Embryonic facial prominence (tissue), 1 donor: ENCODE data around the gene SASH3.
A peak's percentile ranks its signal among the peaks of the same experiment; 100 is the strongest.

ENCODE experiments used
- DNase-seq: peaks from one replicate; pipeline ENCODE4 v3.0.0-alpha.2; 2016; ENCODE audit errors: extremely low spot score

Gene SASH3

DNA sequence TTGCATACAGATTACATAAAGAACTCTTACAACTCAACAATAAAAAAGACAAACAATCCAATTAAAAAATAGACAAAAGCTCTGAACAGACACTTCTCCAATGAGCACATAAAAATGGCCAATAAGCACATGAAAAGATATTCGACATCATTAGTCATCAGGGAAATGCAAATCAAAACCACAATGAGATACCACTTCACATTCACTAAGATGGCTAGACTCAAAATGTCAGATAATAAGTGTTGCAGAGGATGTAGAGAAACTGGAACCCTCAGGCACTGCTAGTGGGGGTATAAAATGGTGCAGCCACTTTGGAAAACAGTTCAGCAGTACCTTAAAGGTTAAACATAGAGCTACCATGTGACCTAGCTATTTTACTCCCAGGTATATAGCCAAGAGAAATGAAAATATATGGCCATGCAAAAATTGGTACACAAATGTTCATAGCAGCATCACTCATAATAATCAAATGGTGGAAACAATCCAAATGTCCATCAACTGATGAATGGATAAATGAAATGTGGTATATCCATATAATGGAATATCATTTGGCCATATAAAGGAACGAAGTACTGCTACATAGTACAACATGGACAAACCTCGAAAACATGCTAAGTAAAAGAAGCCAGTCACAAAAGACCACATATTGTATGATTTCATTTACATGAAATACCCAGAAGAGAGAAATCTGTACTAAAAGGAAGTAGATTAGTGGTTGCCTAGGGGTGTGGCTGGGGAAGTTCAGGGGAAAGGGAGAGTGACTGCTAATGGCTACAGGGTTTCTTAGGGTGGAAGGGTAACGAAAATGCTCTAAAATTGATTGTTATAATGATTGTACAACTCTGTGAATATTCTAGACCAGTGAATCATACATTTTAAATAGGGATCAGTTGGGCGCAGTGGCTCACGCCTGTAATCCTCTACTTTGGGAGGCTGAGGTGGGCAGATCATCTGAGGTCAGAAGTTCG lies 29.4 kb downstream of the SASH3 start:
- DNase-seq = no peak

DNA sequence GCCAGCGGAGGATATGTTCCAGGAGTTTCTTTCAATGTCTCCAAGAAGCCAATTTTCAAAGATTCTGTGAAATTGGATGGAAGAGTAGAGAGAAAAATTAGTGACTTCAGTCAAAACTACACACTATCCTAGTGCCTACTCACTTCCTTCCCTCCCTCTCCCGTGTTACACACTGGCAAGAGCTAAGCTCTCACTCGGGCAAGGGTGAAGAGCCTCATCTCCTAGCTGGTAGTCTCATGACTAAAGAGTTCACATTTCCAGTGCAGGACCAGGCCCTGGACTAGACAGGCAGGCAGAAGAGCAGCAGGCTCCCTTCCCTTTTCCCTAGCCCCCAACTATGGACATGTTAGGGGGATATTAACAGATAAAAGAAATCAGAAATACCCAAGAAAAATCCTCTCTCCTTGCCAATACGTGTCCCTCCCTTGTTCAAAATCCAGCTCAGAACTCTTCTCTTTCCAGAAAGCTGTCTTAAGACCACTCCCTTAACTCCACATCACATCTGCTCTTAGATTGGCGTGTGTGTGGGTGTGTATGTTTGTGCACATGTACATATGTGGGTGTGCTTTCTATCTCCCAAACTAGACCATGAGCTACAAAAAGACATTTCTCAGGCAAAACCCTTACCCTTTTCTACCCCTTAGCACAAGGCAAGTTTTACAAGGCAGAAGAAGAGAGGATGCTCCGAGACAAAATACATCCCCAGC lies 34.1 kb downstream of the SASH3 start:
- no peak for DNase-seq

DNA sequence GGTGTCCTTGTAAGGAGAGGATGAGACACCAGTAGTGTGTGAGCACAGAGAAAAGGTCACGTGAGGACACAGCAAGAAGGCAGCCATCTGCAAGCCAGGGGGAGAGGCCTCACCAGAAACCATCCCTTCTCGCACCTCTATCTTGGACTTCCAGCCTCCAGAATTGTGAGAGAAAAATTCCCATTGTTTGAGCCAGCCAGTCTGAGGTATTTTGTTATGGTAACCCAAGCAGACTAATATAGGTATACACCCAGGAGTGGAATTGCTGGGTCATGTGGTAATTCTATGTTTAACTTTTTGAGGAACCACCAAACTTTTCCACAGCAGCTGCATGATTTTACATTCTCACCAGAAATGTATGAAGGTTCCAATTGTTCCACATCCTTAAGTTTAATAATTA lies 38.4 kb downstream of the SASH3 start:
- DNase-seq = no peak

DNA sequence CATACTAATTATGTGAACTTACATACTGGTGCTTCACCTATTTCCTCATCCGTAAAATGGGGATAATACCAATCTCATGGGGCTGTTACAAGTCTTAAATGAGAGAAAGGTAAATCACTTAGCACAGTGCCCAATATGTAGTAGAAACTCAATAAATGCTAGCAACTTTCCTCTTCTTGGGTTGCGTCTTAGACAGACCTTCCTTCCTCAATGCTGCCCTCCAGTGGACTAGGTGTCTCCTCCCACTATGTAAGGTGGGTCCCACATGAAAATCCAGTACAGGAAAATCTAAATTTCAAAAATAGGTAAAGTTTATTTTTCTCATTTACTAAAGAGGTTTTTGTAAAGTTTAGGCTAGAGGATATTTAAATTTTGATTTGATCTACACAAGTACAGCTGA lies 43.4 kb downstream of the SASH3 start:
- DNase-seq = no peak

DNA sequence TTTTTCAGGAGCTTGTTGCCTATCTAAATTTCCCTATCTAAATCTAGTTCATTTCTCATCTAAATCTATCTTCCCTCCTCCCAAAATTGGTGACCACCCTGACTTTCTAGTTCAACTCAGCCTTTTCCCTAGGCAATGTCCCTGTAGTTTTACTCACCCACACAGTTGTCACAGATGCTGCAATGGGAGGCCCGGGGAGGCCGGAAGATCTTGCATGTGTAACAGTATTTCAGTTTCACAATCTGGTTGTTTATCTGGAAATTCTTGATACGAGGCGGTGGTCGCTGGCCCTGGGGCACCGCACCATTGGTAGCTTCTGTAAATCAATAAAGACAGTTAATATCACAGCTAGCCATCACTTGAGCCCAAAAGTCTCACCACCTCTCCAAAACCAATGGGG lies 43.8 kb downstream of the SASH3 start:
- no peak for DNase-seq

DNA sequence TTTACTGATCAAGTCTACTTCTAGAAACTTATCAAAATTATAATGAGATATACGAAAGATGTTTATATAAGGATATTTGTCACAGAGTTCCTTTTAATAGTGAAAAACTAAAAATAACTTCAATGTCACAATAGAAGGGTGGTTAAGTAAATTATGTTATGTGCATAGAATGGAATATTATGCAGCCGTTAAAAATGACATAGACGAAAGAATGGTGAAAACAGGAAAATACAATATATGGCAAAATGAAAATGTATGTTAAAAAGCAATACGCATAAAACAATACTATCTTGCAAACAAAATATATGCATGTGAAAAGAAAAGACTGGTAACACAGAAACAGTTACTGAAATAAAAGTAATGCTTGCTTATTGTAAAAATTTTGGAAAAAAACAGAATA lies 44.9 kb downstream of the SASH3 start:
- no peak for DNase-seq

DNA sequence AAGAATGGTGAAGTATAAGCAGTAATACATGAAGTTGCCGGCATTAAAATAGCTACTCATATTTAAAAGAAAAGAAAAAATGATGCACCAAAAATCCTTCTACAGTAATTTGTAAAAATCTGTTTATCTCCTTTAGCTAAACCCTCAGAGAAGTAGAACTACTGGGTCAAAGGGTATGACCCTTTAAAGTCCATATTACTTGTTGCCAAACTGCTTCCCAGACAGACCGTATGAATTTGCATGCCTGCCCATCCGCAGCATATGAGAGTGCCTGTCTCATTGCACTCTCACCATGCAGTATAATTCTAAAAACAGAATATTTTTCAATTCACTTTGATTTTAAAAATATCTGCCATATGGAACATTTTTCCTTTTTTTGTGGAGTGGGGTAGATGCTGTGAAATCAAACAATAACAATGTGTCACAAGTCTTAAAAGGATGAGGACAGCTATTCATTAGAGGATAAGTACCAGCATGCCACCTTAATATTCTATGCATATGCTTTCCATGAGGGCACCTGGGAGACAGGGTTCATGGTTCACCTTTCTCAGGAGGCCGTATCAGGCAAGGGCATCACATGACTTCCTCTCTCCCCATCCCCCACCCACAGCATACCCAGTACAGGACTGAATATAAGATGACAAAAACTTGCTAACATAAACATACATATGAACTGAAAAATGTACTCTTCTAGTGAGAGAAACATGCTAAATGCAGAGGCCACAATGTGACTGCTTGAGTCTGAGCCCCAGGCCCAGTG lies 46.2 kb downstream of the SASH3 start:
- no peak for DNase-seq

DNA sequence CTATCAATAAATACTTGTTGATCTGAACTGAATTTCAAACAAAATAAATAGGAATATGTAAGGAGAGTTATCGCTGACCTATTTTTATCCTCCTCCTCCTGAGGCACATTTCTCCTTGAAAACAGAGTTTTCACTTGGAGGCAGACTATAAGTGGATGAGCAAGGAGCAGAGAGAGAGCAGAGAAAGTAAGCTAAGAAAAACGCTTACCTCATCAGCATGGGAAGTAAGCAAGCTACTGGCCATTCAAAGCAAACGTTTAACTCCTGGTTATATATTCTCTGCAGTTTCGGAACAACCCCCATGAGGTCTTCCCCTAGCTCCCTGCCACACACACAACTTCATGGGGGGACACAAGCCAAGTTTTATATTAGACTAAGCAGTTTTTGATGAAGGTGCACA lies 50.7 kb downstream of the SASH3 start:
- DNase-seq = no peak

DNA sequence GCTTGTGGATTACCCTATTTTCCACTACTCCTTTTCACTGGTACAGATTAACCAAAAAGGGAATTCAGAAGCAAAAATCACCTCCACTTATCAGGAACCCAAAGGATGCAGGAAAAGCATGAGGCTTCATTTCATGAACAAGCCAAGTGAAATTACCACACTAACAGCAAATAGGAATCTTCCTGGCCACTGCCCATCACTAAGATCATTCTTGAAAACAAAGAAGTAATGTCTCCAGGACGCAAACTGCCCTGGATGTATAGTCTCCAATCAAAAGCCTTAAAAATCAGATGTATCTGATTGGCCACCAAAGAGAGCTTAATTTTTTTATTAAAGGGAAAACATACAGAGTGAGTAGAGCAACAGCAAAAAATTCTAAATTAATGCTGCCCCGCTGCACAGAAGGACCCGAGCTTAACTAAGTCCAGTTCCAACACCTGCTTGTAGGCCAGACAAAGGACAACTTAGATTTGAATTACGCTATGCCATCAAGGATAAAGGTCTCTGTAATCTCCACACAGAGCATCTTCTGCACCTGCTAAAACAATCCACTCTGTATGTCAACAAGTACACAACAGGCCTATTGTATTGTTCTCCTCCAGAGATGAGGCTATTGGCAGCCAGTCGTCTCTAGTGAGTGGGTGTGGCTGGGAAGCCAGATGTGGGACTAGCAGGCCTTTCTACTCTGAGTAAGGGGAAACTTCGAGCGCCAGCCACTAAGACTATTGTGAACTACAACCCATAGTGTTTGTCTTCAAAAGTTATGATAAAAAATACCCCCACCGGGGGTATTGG lies 51.5 kb downstream of the SASH3 start:
- DNase-seq = no peak

DNA sequence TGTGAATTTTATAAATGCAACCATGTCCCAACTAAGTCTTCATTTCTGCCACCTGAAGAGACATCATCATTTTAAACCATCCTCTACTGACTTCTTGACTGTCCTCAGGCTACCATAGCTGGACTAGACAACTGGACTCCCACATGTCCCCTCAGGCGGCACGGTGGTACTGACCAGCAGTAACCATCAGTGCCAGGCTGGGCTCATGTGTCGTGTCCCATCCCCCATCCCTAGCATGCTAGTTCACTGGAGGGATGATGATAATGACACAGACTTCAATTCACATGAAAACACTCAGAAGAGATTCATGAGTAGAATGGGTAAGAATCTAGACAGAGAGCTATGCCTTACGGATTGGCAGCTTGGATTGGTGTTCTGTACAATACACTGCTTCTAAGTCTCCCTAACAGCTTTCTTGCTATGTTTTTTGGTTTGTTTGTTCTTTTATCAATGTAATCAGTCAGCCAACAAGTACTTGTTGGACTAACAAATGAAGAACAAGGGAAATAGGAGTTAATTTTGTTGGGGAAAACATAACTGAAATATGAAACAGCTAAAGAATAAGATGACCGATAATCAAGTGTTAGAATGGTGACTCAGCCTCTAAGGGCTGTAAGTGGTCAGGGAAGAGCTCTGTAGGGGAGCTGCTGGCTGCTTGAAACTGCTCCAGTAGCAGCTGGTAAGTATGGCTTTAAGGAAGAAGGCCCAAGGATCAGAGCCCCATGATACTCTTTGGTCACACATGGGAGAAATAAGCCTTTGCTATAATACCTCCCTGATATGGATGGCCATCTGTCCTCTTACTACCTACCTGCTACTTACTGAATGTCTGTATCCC lies 53.6 kb downstream of the SASH3 start:
- DNase-seq = no peak

DNA sequence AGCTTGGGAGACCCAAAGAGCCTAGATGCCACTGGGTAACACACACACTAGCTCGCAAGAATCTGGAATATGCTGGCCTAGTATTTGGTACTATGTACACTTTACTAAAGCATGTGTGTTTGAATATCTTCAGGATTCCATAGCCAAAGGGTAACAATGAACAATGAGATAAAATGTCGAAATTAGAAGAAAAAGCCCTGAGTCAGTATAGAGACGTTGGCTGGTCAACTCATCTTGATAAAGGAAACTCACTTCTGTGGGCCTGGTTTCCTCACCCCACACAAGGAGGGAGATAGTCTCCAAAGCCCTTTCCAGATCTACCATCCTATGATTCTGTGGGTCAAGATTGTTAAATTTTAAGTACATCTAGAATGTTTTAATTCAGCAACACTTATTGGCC lies 57.1 kb downstream of the SASH3 start:
- no peak for DNase-seq

DNA sequence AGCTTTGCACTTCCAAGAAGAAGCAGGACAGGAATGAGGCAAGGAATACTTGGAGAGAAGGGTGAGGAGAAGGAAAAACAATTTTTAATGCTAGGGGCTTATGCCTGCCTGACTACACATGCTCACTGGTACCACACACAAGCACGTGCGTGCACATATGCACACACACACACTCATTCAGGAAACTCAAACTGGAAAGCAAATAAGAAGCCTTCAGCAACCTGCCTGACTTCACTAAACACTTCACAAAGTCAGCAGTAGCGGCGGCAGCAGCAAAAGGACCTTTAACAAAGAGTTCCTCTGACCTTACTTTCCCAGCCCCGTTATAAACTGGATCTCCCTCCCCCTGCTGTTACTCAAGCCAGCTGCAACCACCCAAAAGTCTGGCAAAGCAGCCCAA lies 60.6 kb downstream of the SASH3 start:
- DNase-seq = no peak

DNA sequence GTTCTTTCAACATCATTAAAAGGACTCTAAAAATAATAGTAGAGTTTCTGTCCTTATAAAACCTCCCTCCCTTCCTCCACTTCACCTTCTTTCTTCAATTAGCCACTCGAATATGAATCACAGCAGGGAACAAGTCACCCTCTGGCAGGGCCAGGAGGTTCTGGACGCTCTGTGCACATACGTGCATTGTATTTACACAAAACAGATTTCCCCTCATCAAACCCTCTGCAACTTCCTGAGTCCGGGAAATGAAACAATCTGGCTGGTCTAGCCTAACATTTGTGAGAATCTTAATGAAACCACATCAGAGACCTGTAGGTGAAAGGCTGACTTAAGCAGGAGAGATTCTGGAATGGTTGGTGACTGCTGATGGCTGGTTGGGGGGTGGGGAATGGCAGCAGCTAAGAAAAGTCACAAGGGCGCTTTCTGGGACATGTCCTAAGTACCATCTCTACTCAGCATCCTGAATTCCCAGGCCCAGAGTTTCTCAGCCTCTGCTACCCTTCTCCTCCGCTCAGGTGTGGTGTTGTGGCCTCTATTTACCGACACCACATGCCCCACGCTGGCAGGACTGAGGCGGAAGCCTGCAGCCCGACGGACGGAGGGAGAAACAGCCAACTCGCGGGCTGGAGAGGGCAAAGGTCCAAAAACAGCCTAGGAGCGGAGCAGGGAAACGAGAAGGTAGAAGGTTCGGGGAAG lies 62.9 kb downstream of the SASH3 start:
- DNase-seq = no peak

DNA sequence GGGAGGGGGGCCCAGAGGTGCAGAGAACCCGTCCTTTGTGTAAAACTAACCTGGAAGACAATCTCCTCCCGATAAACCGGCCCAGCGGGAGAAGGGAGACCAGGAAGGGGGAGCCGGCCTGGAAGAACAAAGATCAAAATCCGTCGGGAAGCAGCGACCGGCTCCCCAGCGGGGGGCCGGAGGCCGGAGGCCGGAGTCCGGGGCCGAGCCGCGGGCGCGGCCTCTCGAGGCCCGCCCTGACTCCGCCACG lies 63.4 kb downstream of the SASH3 start:
- DNase-seq = no peak

DNA sequence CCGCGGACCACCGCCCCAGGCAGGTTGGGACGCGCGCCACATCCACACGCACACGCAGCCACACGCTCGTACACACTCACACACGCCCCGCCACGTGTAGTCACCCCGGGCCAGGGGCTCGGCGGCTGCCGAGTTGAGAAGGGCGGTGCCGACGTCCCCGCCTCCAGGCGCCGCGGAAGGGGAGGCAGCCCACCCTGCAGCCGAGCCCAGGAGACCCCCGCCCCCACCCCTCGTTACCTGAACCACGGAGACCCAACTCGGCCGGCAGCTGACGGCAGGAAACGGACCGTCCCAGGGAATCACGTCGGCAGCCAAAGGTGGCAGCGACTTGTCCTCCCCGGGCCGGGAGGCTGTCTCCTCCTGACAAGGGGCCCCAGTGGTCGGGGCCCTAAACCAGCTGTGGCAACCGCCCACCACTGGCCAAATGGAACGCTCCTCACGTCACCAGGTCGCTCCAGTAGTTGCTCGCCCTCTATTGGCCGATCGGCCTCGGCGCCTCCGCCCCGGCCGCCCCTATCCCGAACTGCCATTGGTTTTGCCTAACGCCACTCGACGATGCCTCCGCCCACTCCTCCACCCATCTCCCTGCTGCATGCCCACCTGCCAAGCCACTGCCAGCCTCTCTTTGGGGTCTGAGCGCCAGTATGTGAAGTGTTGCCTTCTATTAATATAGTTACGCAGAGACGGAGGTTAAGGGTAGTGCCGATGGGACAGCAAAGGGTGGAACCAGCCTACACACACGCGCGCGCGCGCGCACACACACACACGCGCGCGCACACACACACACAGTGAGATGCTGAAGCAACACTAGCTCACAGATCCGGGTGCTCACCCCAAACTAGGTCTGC lies 63.9 kb downstream of the SASH3 start, which contains the start of gene ZDHHC9:
Gene ZDHHC9, minus strand, starts transcription at position 428 of the 848 bp plus-strand sequence. CDS start 1,941 bp downstream, outside the sequence.
- DNase-seq = peak; percentile 81
